Keratinocyte (primary cell): Measurements from ENCODE around the gene ZNF804B. TPM values are rescaled to one million over a fixed set of nuclear protein-coding genes. Genes with fewer than 3 reads are reported as not detected.

Source experiments
- DNase-seq: peaks from one replicate; pipeline ENCODE4 v3.0.0-alpha.2; 2011; ENCODE audit warnings: low read depth, missing footprints, low spot score
- FAIRE-seq: peaks from 2 replicates; lab custom pipeline; 2011; peaks lifted over from hg19 to GRCh38; lab: Jason Lieb, UNC
- H2AFZ ChIP-seq: 2 replicates; pipeline ENCODE4 v1.6.0; 2012; ENCODE audit warnings: low read length, control low read depth, inconsistent platforms; ENCODE audit not compliant: control insufficient read depth
- H3K27ac ChIP-seq: 2 replicates; pipeline ENCODE4 v1.5.1; 2011; ENCODE audit warnings: low read length; ENCODE audit not compliant: control insufficient read depth, insufficient read depth
- H3K27me3 ChIP-seq: 3 replicates; pipeline ENCODE4 v1.6.0; 2011; ENCODE audit warnings: low read length; ENCODE audit not compliant: control insufficient read depth, insufficient read depth; ENCODE audit errors: extremely low read depth
- H3K36me3 ChIP-seq, 2 experiments: 2 replicates in 1 of 2; 3 replicates in 1 of 2; pipeline ENCODE4 v1.5.1; 2011; ENCODE audit warnings: low read length in 2 of 2, mild to moderate bottlenecking in 1 of 2; ENCODE audit not compliant: control insufficient read depth in 2 of 2, insufficient read depth in 2 of 2; ENCODE audit errors: extremely low read depth in 1 of 2
- H3K4me1 ChIP-seq: 3 replicates; pipeline ENCODE4 v1.5.1; 2011; ENCODE audit warnings: low read length; ENCODE audit not compliant: control insufficient read depth, insufficient read depth; ENCODE audit errors: extremely low read depth
- H3K4me2 ChIP-seq: 3 replicates; pipeline ENCODE4 v1.6.0; 2011; ENCODE audit warnings: low read depth, low read length; ENCODE audit not compliant: control insufficient read depth, insufficient read depth; ENCODE audit errors: extremely low read depth
- H3K4me3 ChIP-seq, 3 experiments: fragments of 200-600 bp in 1 of 3; sonication (generic) in 1 of 3; 2 replicates in 2 of 3; 3 replicates in 1 of 3; pipeline ENCODE4 v1.5.1; 2011 to 2016; ENCODE audit warnings: low read length in 3 of 3, mild to moderate bottlenecking in 3 of 3, control low read depth in 2 of 3, inconsistent platforms in 1 of 3, low read depth in 1 of 3, mixed read lengths in 1 of 3, mixed run types in 1 of 3, moderate library complexity in 1 of 3; ENCODE audit not compliant: control insufficient read depth in 2 of 3, insufficient read depth in 2 of 3; ENCODE audit errors: extremely low read depth in 1 of 3
- H3K79me2 ChIP-seq: 2 replicates; pipeline ENCODE4 v1.6.0; 2012; ENCODE audit warnings: low read length; ENCODE audit not compliant: control insufficient read depth, insufficient read depth
- H3K9ac ChIP-seq: 3 replicates; pipeline ENCODE4 v1.6.0; 2011; ENCODE audit warnings: low read length; ENCODE audit not compliant: control insufficient read depth, insufficient read depth; ENCODE audit errors: extremely low read depth
- H3K9me1 ChIP-seq: 3 replicates; pipeline ENCODE4 v1.6.0; 2011; ENCODE audit warnings: low read length; ENCODE audit not compliant: control insufficient read depth, insufficient read depth; ENCODE audit errors: extremely low read depth
- H3K9me3 ChIP-seq: 2 replicates; pipeline ENCODE4 v1.5.1; 2012; ENCODE audit warnings: low read depth, low read length; ENCODE audit not compliant: control insufficient read depth
- H4K20me1 ChIP-seq: 3 replicates; pipeline ENCODE4 v1.6.0; 2011; ENCODE audit warnings: low read length; ENCODE audit not compliant: control insufficient read depth, insufficient read depth; ENCODE audit errors: extremely low read depth
- CTCF ChIP-seq, 3 experiments: IDR thresholded peaks in 1 of 3; conservative IDR thresholded peaks in 1 of 3; optimal IDR thresholded peaks in 1 of 3; 2 replicates in 2 of 3; 3 replicates in 1 of 3; pipeline versions ENCODE3 to v1.5.1; 2011; ENCODE audit warnings: low read length in 3 of 3, mild to moderate bottlenecking in 3 of 3, moderate library complexity in 2 of 3, control low read depth in 1 of 3, inconsistent platforms in 1 of 3; ENCODE audit not compliant: insufficient read depth in 2 of 3; ENCODE audit errors: extremely low read depth in 1 of 3
- EZH2 ChIP-seq: IDR thresholded peaks from one replicate; pipeline ENCODE4 v1.6.1; 2012; ENCODE audit warnings: inconsistent platforms, mild to moderate bottlenecking, low read length, moderate library complexity
- dilution Hi-C: fragments of 300-500 bp; cut with MboI; formaldehyde crosslinking; loops from one replicate; pipeline ENCODE4 v1.7.0; 2020; ENCODE audit warnings: low sequenced_read_pairs; ENCODE audit not compliant: extremely low pct_ligation_motif_present
- polyA plus RNA-seq, 5 experiments: library from polyadenylated mRNA; depleted of rRNA in 3 of 5; stranded (reverse) in 3 of 5; stranded (forward) in 1 of 5; unstranded in 1 of 5; fragments of >200 nt; gene quantifications; 1 replicate in 1 of 5; 2 replicates in 3 of 5; 3 replicates in 1 of 5; pipeline versions ENCODE4 v1.2.1 to v1.2.3, GENCODE V29; 2011 to 2012; ENCODE audit warnings: missing spikeins in 2 of 5, low read depth in 1 of 5, low replicate concordance in 1 of 5

The ZNF804B gene
- polyA plus RNA-seq, 1 donor (not counting 4 experiments of a cell fraction or from before 2014, with no cell fraction given), result not detected

GRCh38 chr7:88772776-88773175 is 13.3 kb downstream of the ZNF804B start:
- H3K27ac ChIP-seq, result no peak overlapping the region
- FAIRE-seq, result no peak
- dilution Hi-C loops, result no loop called here

GRCh38 chr7:88775838-88776237 is 16.3 kb downstream of the ZNF804B start:
- no peak overlapping the region for H3K4me2 ChIP-seq
- no peak overlapping the region for H3K9ac ChIP-seq
- no peak for DNase-seq
- no peak overlapping the region for H3K4me3 ChIP-seq
- H3K27ac ChIP-seq, result no peak overlapping the region
- H3K9me3 ChIP-seq, result no peaks in the 10 kb centered on the region
- H4K20me1 ChIP-seq, result no peaks in the 10 kb centered on the region
- H3K4me1 ChIP-seq, result no peaks in the 10 kb centered on the region
- H2AFZ ChIP-seq, result no peak overlapping the region
- H3K79me2 ChIP-seq, result no peaks in the 10 kb centered on the region
- H3K36me3 ChIP-seq, result no peaks in the 10 kb centered on the region
- FAIRE-seq, result no peak
- H3K27me3 ChIP-seq, result no peaks in the 10 kb centered on the region
- H3K9me1 ChIP-seq, result no peaks in the 10 kb centered on the region
- dilution Hi-C loops, result no loop called here
- TF ChIP-seq CTCF (optimal IDR thresholded peaks at IDR 0.05 in 1 of 3, IDR thresholded peaks at IDR 0.05 in 1 of 3, conservative IDR thresholded peaks at IDR 0.05 in 1 of 3; ENCODE audit: extremely low read depth in 1 of 3, insufficient read depth in 2 of 3, low read length in 3 of 3) (no peak), EZH2 (no peak)

More at GRCh38 chr7:88772776-88773175, 13.3 kb downstream of the ZNF804B start:
- DNase-seq, result no peak
- no peak overlapping the region for H3K9ac ChIP-seq
- H3K4me3 ChIP-seq, result no peak overlapping the region
- H3K4me2 ChIP-seq, result no peak overlapping the region
- no peak overlapping the region for H2AFZ ChIP-seq
- no peaks in the 10 kb centered on the region for H3K27me3 ChIP-seq
- no peaks in the 10 kb centered on the region for H3K9me1 ChIP-seq
- no peaks in the 10 kb centered on the region for H3K36me3 ChIP-seq
- no peaks in the 10 kb centered on the region for H3K79me2 ChIP-seq
- no peak for TF ChIP-seq CTCF (optimal IDR thresholded peaks at IDR 0.05 in 1 of 3, IDR thresholded peaks at IDR 0.05 in 1 of 3, conservative IDR thresholded peaks at IDR 0.05 in 1 of 3; ENCODE audit: extremely low read depth in 1 of 3, insufficient read depth in 2 of 3, low read length in 3 of 3)
- no peak for TF ChIP-seq EZH2
- no peaks in the 10 kb centered on the region for H4K20me1 ChIP-seq
- H3K4me1 ChIP-seq, result no peaks in the 10 kb centered on the region
- H3K9me3 ChIP-seq, result no peaks in the 10 kb centered on the region
